Astrocyte (in vitro differentiated cells and primary cell): ENCODE measurements around the gene ARSJ. TPM values are rescaled to one million over a fixed set of nuclear protein-coding genes. Genes with fewer than 3 reads are reported as not detected.

Source experiments
- DNase-seq: peaks from one replicate; pipeline ENCODE4 v3.0.0-alpha.2; 2010; ENCODE audit warnings: low read depth
- FAIRE-seq: peaks from 2 replicates; lab custom pipeline; 2011; peaks lifted over from hg19 to GRCh38; lab: Jason Lieb, UNC
- H2AFZ ChIP-seq: 2 replicates; pipeline ENCODE4 v1.6.0; 2012; ENCODE audit warnings: low read depth, low read length, inconsistent platforms
- H3K27ac ChIP-seq: 2 replicates; pipeline ENCODE4 v1.5.1; 2011; ENCODE audit warnings: low read depth, low read length, inconsistent platforms
- H3K27me3 ChIP-seq: 2 replicates; pipeline ENCODE4 v1.6.0; 2011; ENCODE audit warnings: low read length, inconsistent platforms; ENCODE audit not compliant: insufficient read depth
- H3K36me3 ChIP-seq: 2 replicates; pipeline ENCODE4 v1.5.1; 2011; ENCODE audit warnings: low read length, inconsistent platforms; ENCODE audit not compliant: insufficient read depth
- H3K4me1 ChIP-seq: 2 replicates; pipeline ENCODE4 v1.5.1; 2011; ENCODE audit warnings: low read length, inconsistent platforms; ENCODE audit not compliant: insufficient read depth
- H3K4me2 ChIP-seq: 2 replicates; pipeline ENCODE4 v1.6.0; 2012; ENCODE audit warnings: low read length, inconsistent platforms
- H3K4me3 ChIP-seq: 2 replicates; pipeline ENCODE4 v1.5.1; 2011; ENCODE audit warnings: low read depth, mild to moderate bottlenecking, low read length, inconsistent platforms; ENCODE audit not compliant: insufficient read depth
- H3K79me2 ChIP-seq: 2 replicates; pipeline ENCODE4 v1.6.0; 2012; ENCODE audit warnings: mild to moderate bottlenecking, low read length, inconsistent platforms; ENCODE audit not compliant: insufficient read depth
- H3K9ac ChIP-seq: 2 replicates; pipeline ENCODE4 v1.6.0; 2012; ENCODE audit warnings: mild to moderate bottlenecking, low read length, inconsistent platforms
- H3K9me3 ChIP-seq: 2 replicates; pipeline ENCODE4 v1.5.1; 2012; ENCODE audit warnings: low read depth, mild to moderate bottlenecking, low read length, inconsistent platforms; ENCODE audit not compliant: insufficient read depth
- H4K20me1 ChIP-seq: 2 replicates; pipeline ENCODE4 v1.6.0; 2012; ENCODE audit warnings: low read length, inconsistent platforms; ENCODE audit not compliant: insufficient read depth
- H3K27ac Mint-ChIP-seq: one replicate; pipeline ENCODE4 v1.8.0; 2021; ENCODE audit warnings: mild to moderate bottlenecking, mixed read lengths; ENCODE audit not compliant: unreplicated experiment
- H3K27me3 Mint-ChIP-seq: one replicate; pipeline ENCODE4 v1.8.0; 2021; ENCODE audit warnings: low read depth, mixed read lengths; ENCODE audit not compliant: unreplicated experiment
- H3K36me3 Mint-ChIP-seq: one replicate; pipeline ENCODE4 v1.8.0; 2021; ENCODE audit warnings: low read depth, mixed read lengths; ENCODE audit not compliant: unreplicated experiment
- H3K4me1 Mint-ChIP-seq: one replicate; pipeline ENCODE4 v1.8.0; 2021; ENCODE audit warnings: low read depth, mixed read lengths; ENCODE audit not compliant: unreplicated experiment
- H3K4me3 Mint-ChIP-seq: one replicate; pipeline ENCODE4 v1.8.0; 2021; ENCODE audit warnings: mild to moderate bottlenecking, moderate library complexity, mixed read lengths; ENCODE audit not compliant: unreplicated experiment
- H3K9me3 Mint-ChIP-seq: one replicate; pipeline ENCODE4 v1.8.0; 2021; ENCODE audit warnings: mild to moderate bottlenecking, mixed read lengths; ENCODE audit not compliant: unreplicated experiment
- CTCF ChIP-seq: IDR thresholded peaks from 2 replicates; pipeline ENCODE4 v1.5.1; 2011; ENCODE audit warnings: low read depth, mild to moderate bottlenecking, inconsistent platforms, low read length, moderate library complexity; ENCODE audit not compliant: insufficient read depth
- EZH2 ChIP-seq: IDR thresholded peaks from 2 replicates; pipeline ENCODE4 v1.6.1; 2012; ENCODE audit warnings: mild to moderate bottlenecking, low read length, inconsistent platforms; ENCODE audit not compliant: insufficient read depth
- total RNA-seq: library from RNA; stranded (reverse); gene quantifications from 2 replicates; pipeline ENCODE4 v1.2.1, GENCODE V29; 2021

The ARSJ gene
- total RNA-seq, 1 donor from 2014 or later = 66.5 TPM

GRCh38 chr4:113978105-113978504 is 1.3 kb downstream of the ARSJ start:
- H3K9me3 Mint-ChIP-seq = peaks cover 1% of the 10 kb centered on the region
- DNase-seq (no peak), FAIRE-seq (peak; percentile 34)
- Histone ChIP-seq H3K79me2 (peaks cover 81% of the 10 kb centered on the region), H3K9ac (peak overlapping the region; percentile 96), H3K27me3 (no peaks in the 10 kb centered on the region), H4K20me1 (peaks cover 52% of the 10 kb centered on the region), H3K4me1 (no peaks in the 10 kb centered on the region), H2AFZ (no peak overlapping the region), H3K27ac (peak overlapping the region; percentile 91), H3K4me2 (peak overlapping the region; percentile 89), H3K36me3 (no peaks in the 10 kb centered on the region), H3K4me3 (peak overlapping the region; percentile 93), H3K9me3 (no peaks in the 10 kb centered on the region)
- H3K4me3 Mint-ChIP-seq = peak overlapping the region; percentile 99
- peaks cover 6% of the 10 kb centered on the region for H3K36me3 Mint-ChIP-seq
- peak overlapping the region; percentile 95 for H3K27ac Mint-ChIP-seq
- peaks cover 31% of the 10 kb centered on the region for H3K4me1 Mint-ChIP-seq
- no peaks in the 10 kb centered on the region for H3K27me3 Mint-ChIP-seq
- TF ChIP-seq CTCF (no peak), EZH2 (no peak)

- Mint-ChIP-seq H3K27ac (no peak overlapping the region), H3K4me3 (peak overlapping the region; percentile 99), H3K9me3 (no peaks in the 10 kb centered on the region), H3K4me1 (peaks cover 27% of the 10 kb centered on the region), H3K36me3 (peaks cover 6% of the 10 kb centered on the region), H3K27me3 (no peaks in the 10 kb centered on the region)
- H3K9ac ChIP-seq = peak overlapping the region; percentile 96
- H3K9me3 ChIP-seq = no peaks in the 10 kb centered on the region
- H3K36me3 ChIP-seq = peaks cover 3% of the 10 kb centered on the region
- H3K4me2 ChIP-seq = peak overlapping the region; percentile 89
- DNase-seq (no peak), FAIRE-seq (peak; percentile 68)
- TF ChIP-seq CTCF = no peak
- TF ChIP-seq EZH2 = no peak
- peaks cover 88% of the 10 kb centered on the region for H3K79me2 ChIP-seq
- peak overlapping the region; percentile 93 for H3K4me3 ChIP-seq
- peaks cover 58% of the 10 kb centered on the region for H4K20me1 ChIP-seq
- no peaks in the 10 kb centered on the region for H3K4me1 ChIP-seq
- H2AFZ ChIP-seq = no peak overlapping the region
- no peaks in the 10 kb centered on the region for H3K27me3 ChIP-seq
- H3K27ac ChIP-seq = peak overlapping the region; percentile 91
Measured at GRCh38 chr4:113977526-113977855, 2.0 kb downstream of the ARSJ start.

GRCh38 chr4:113976741-113977525 is 2.5 kb downstream of the ARSJ start:
- no peaks in the 10 kb centered on the region for H3K27me3 Mint-ChIP-seq
- FAIRE-seq (no peak), DNase-seq (no peak)
- peak overlapping the region; percentile 99 for H3K4me3 Mint-ChIP-seq
- Histone ChIP-seq H3K27ac (peak overlapping the region; percentile 91), H4K20me1 (peaks cover 62% of the 10 kb centered on the region), H2AFZ (no peak overlapping the region), H3K9me3 (no peaks in the 10 kb centered on the region), H3K9ac (peak overlapping the region; percentile 96), H3K27me3 (no peaks in the 10 kb centered on the region), H3K4me3 (peak overlapping the region; percentile 93), H3K36me3 (peaks cover 3% of the 10 kb centered on the region), H3K4me1 (no peaks in the 10 kb centered on the region), H3K4me2 (peak overlapping the region; percentile 89), H3K79me2 (peaks cover 93% of the 10 kb centered on the region)
- peaks cover 6% of the 10 kb centered on the region for H3K36me3 Mint-ChIP-seq
- H3K27ac Mint-ChIP-seq = no peak overlapping the region
- no peak for TF ChIP-seq CTCF
- no peak for TF ChIP-seq EZH2
- H3K9me3 Mint-ChIP-seq = no peaks in the 10 kb centered on the region
- peaks cover 24% of the 10 kb centered on the region for H3K4me1 Mint-ChIP-seq
